Activated CD4-positive, alpha-beta memory T cell treated with anti-CD3 and anti-CD28 coated beads, Interleukin-2, amount 10 ng/mL, durations not matched to agents 7 days and 5 days (primary cell): ENCODE measurements around the gene HNF4A. TPM values are rescaled to one million over a fixed set of nuclear protein-coding genes. Genes with fewer than 3 reads are reported as not detected.

Source experiments
- CTCF ChIA-PET: fragments of 350-600 bp; sonication (Branson Sonifier 250); formaldehyde crosslinking; loops from one replicate; lab custom pipeline; 2021; ENCODE audit warnings: antibody characterized with exemption, inconsistent platforms; lab: Charles Lee
- POLR2A ChIA-PET: fragments of 350-600 bp; sonication (Branson Sonifier 250); formaldehyde crosslinking; loops from one replicate; lab custom pipeline; 2021; ENCODE audit warnings: antibody characterized with exemption; lab: Charles Lee
- DNase-seq: peaks from one replicate; pipeline ENCODE4 v3.0.0-alpha.2; 2020
- H3K27ac Mint-ChIP-seq: one replicate; pipeline ENCODE4 v1.8.0; 2021; ENCODE audit warnings: mild to moderate bottlenecking, mixed read lengths
- H3K27me3 Mint-ChIP-seq: one replicate; pipeline ENCODE4 v1.8.0; 2021; ENCODE audit warnings: mixed read lengths
- H3K36me3 Mint-ChIP-seq: one replicate; pipeline ENCODE4 v1.8.0; 2021; ENCODE audit warnings: low read depth, mixed read lengths
- H3K4me1 Mint-ChIP-seq: one replicate; pipeline ENCODE4 v1.8.0; 2021; ENCODE audit warnings: mixed read lengths
- H3K4me3 Mint-ChIP-seq: one replicate; pipeline ENCODE4 v1.8.0; 2021; ENCODE audit warnings: mild to moderate bottlenecking, mixed read lengths
- H3K9me3 Mint-ChIP-seq: one replicate; pipeline ENCODE4 v1.8.0; 2021; ENCODE audit warnings: mixed read lengths
- total RNA-seq, 2 experiments: library from RNA; stranded (reverse); gene quantifications; one replicate each; pipeline ENCODE4 v1.2.3, GENCODE V29; 2021

HNF4A gene
- total RNA-seq, 2 experiments from 2014 or later: not detected

DNA sequence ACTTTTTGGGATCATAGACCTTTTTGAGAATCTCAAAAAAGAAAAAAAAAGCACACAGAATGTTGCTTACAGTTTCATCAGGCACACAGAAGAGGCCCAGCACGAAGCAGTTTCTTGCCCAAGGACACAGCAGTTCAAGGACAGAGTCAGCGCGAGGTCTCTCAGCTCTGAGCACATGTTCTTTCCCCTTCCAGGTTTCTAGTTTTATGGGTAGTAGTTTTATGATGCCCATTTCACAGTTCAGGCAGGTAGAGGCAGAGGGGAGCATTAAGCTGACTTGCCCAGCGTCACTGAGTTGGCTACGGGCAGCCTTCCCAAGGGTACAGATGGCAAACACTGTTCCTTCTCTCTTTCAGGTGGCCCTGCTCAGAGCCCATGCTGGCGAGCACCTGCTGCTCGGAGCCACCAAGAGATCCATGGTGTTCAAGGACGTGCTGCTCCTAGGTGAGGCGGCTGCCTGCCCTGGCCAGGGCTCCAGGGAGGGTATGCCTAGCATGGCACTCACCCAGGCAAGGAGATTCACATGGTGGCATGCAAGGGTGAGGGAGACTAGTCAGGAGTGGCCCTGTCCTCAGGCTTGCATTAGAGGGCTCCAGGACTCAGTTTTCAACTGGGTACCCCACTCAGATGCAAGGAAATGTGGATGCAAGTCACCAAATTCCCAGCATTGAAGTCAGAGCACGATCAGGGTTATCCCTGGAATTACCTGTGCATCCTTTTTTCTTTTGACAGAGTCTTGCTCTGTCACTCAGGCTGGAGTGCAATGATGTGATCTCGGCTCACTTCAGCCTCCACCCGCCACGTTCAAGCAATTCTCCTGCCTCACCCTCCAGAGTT, 62.8 kb downstream of the HNF4A start:
- no peaks in the 10 kb centered on the region for H3K4me1 Mint-ChIP-seq
- H3K27me3 Mint-ChIP-seq: peaks cover 1% of the 10 kb centered on the region
- H3K27ac Mint-ChIP-seq: no peak overlapping the region
- no peak overlapping the region for H3K4me3 Mint-ChIP-seq
- DNase-seq: no peak
- POLR2A ChIA-PET: no interaction called here
- CTCF ChIA-PET: no interaction called here
- H3K9me3 Mint-ChIP-seq: no peaks in the 10 kb centered on the region
- no peaks in the 10 kb centered on the region for H3K36me3 Mint-ChIP-seq

DNA sequence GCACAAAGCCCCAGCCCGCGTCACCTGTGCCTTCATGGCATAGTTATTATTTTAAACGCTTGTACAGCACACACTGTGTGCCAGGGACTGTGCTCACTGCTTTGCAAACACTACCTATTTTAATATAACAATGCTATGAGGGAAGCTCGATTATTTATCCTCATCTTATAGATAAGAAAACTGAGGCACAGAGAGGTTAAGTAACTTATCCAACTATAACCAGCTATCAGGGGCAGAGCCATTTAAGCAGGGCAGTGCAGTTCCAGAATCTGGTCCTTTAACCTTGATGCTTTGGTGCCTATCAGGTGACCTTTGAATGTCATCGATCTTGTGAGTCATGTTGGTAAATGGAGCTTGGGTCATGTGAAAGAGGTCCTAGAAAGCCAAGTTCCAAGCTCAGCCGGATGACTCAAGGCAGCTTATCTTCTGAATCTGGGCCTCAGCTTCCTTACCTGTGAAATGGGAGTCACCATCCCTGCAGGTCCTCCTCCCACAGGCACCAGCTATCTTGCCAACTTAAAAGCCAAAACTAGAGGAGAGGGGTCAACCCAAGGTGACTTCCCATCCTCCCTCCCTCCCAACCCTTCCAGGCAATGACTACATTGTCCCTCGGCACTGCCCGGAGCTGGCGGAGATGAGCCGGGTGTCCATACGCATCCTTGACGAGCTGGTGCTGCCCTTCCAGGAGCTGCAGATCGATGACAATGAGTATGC, 63.8 kb downstream of the HNF4A start:
- H3K27me3 Mint-ChIP-seq: peaks cover 1% of the 10 kb centered on the region
- ChIA-PET CTCF (no interaction called here), POLR2A (no interaction called here)
- no peaks in the 10 kb centered on the region for H3K36me3 Mint-ChIP-seq
- no peak overlapping the region for H3K4me3 Mint-ChIP-seq
- H3K27ac Mint-ChIP-seq: no peak overlapping the region
- H3K9me3 Mint-ChIP-seq: no peaks in the 10 kb centered on the region
- DNase-seq: no peak
- H3K4me1 Mint-ChIP-seq: no peaks in the 10 kb centered on the region

DNA sequence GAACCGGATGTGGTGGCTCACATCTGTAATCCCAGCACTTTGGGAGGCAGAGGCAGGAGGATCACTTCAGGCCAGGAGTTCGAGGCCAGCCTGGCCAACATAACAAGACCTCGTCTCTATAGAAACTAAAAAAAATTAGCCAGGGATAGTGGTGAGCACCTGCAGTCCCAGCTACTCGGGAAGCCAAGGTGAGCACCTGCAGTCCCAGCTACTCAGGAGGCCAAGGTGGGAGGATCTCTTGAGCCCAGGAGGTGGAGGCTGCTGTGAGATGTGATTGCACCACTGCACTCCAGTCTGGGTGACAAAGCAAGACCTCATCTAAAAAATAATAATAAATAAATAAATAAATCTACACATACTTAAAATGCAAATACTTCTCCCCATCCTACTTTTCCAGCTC, 65.0 kb downstream of the HNF4A start:
- no peak for DNase-seq
- no peak overlapping the region for H3K4me3 Mint-ChIP-seq
- POLR2A ChIA-PET: no interaction called here
- H3K36me3 Mint-ChIP-seq: no peaks in the 10 kb centered on the region
- H3K9me3 Mint-ChIP-seq: no peaks in the 10 kb centered on the region
- CTCF ChIA-PET: no interaction called here
- peaks cover 1% of the 10 kb centered on the region for H3K27me3 Mint-ChIP-seq
- H3K27ac Mint-ChIP-seq: no peak overlapping the region
- H3K4me1 Mint-ChIP-seq: no peaks in the 10 kb centered on the region

DNA sequence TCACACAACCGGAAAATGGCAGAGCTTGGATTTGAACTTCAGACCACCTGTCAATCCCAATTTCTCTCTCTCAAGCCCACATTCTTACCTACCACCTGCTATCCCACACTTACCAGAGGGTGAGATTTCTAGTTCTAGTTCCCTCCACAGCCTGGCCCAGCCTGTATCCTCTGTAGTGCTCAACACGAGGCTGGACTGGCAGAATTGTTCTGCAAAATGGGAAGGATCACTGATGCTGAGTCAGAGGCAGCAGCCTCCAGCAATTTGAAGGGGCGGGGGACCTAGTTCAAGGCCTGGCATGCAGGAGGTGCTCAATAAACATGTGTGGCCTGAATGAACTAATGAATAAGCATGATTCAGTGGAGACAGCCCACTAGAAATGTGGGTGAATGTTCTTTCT, 66.6 kb downstream of the HNF4A start:
- H3K36me3 Mint-ChIP-seq: no peaks in the 10 kb centered on the region
- ChIA-PET CTCF (no interaction called here), POLR2A (no interaction called here)
- H3K27me3 Mint-ChIP-seq: peaks cover 1% of the 10 kb centered on the region
- no peak overlapping the region for H3K4me3 Mint-ChIP-seq
- H3K4me1 Mint-ChIP-seq: no peaks in the 10 kb centered on the region
- no peak for DNase-seq
- no peak overlapping the region for H3K27ac Mint-ChIP-seq
- H3K9me3 Mint-ChIP-seq: no peaks in the 10 kb centered on the region

DNA sequence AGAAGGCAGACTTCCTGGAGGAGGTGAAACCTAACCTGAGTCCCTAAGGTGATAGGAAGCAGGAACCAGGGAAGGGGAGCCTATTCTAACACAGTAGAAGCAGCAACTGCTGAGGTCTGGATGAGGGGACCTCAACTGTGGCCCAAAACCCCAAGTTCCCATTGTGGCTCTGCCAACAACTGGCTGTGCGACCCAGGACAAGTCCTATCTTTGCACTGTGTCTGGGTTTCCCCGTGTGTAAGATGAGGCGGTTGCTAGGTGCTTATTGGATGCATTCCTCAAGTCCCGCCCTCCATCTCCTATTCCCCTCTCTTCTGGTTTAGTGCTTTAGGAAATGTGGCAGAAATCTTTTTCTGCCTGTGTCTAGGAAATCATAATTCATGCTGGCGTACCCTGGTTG, 68.0 kb downstream of the HNF4A start:
- Mint-ChIP-seq H3K27ac (no peak overlapping the region), H3K27me3 (peaks cover 5% of the 10 kb centered on the region), H3K4me1 (no peaks in the 10 kb centered on the region), H3K36me3 (no peaks in the 10 kb centered on the region), H3K4me3 (no peak overlapping the region), H3K9me3 (no peaks in the 10 kb centered on the region)
- ChIA-PET POLR2A (no interaction called here), CTCF (interaction anchor here (0.8 kb wide), 1 partner anchor 25 kb away, joined by 3 read pairs; no protein-coding TSS in a partner anchor)
- no peak for DNase-seq

DNA sequence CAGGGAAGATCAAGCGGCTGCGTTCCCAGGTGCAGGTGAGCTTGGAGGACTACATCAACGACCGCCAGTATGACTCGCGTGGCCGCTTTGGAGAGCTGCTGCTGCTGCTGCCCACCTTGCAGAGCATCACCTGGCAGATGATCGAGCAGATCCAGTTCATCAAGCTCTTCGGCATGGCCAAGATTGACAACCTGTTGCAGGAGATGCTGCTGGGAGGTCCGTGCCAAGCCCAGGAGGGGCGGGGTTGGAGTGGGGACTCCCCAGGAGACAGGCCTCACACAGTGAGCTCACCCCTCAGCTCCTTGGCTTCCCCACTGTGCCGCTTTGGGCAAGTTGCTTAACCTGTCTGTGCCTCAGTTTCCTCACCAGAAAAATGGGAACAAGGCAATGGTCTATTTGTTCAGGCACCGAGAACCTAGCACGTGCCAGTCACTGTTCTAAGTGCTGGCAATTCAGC, 68.6 kb downstream of the HNF4A start:
- Mint-ChIP-seq H3K27me3 (peaks cover 5% of the 10 kb centered on the region), H3K4me3 (no peak overlapping the region), H3K27ac (no peak overlapping the region), H3K4me1 (no peaks in the 10 kb centered on the region), H3K36me3 (no peaks in the 10 kb centered on the region), H3K9me3 (no peaks in the 10 kb centered on the region)
- DNase-seq: no peak
- ChIA-PET POLR2A (no interaction called here), CTCF (interaction anchor here (0.8 kb wide), 1 partner anchor 25 kb away, joined by 3 read pairs; no protein-coding TSS in a partner anchor)

DNA sequence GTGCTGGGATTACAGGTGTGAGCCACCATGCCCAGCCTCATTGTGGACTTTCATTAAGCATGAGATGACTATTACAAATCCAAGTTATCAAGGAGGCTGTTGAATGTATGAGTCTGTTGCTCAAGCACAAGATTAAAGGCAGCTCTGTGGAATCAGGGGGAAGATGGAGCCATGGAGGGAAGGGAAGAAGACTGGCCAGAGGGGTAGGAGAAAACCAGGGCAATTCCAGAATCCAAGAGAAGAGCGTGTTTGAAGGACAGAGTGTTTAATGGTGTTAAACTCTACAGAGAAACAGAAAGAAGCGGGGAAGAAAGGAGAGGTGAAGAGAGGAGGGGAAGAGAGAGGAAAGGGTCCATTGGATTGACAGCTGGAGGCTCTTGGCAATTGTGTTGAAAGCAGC, 70.4 kb downstream of the HNF4A start:
- peaks cover 7% of the 10 kb centered on the region for H3K27me3 Mint-ChIP-seq
- DNase-seq: no peak
- POLR2A ChIA-PET: no interaction called here

DNA sequence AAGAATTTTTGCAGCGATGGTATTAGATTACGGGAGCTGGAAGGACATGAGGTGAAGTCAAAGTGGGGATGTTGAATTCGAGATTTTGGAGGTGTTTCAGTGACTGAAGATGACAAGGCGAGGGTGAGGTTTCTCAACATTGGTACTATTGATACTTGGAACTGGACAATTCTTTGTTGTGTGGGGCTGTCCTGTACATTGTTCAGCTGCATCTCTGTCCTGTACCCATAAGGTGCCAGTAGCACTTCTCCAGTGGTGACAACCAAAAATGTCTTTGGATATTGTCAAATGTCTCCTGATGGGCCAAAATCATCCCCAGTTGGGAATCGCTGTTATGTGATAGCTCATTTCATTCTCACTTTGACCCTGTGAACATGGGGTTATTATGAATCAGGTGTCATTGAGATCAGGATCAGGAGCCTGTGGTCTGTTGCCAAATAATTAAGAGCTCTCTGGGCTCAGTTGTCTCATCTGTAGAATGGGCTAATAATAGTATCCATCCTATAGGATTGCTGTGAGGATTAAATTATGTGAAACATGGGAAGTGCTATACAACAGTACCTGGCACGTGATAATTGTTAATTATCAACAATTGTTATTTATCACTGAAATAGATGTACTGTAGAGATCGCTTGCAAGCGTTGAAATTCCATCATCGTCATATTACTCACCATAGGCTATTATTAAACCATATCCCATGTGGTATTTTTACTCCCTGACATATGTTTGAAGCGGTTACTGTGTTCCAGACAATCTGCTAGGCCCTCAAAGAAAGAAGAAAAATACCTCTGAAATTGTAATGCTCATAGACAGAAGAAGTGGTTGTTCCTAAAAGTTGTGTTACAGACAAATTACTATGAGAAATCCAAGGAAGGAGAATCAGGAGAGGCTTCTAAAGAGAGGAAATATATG, 71.6 kb downstream of the HNF4A start:
- Mint-ChIP-seq H3K36me3 (no peaks in the 10 kb centered on the region), H3K27me3 (peaks cover 7% of the 10 kb centered on the region), H3K9me3 (no peaks in the 10 kb centered on the region), H3K4me1 (no peaks in the 10 kb centered on the region), H3K27ac (no peak overlapping the region), H3K4me3 (no peak overlapping the region)
- CTCF ChIA-PET: no interaction called here
- DNase-seq: no peak
- POLR2A ChIA-PET: no interaction called here

More for the DNA sequence above, 70.4 kb downstream of the HNF4A start:
- Mint-ChIP-seq H3K27ac (no peak overlapping the region), H3K4me3 (no peak overlapping the region), H3K9me3 (no peaks in the 10 kb centered on the region), H3K36me3 (no peaks in the 10 kb centered on the region), H3K4me1 (no peaks in the 10 kb centered on the region)
- CTCF ChIA-PET: no interaction called here

DNA sequence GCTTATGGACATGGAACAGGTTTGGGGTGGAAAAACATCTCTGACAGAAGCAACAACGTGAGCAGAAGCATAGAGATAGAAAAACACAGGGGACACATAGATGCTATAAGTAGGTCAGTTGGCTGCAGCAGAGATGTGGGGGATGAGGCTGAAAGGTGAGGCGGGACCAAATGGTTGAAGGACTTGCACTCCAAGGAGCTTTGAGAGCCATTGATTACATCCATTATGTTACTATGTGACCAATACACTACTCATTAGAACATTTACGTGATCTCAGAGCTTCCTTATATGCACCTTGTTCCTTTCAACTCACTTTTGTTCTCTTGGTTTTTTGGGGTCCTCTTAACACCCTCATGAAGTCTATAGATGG, 72.3 kb downstream of the HNF4A start:
- Mint-ChIP-seq H3K27ac (no peak overlapping the region), H3K36me3 (no peaks in the 10 kb centered on the region), H3K27me3 (peaks cover 9% of the 10 kb centered on the region), H3K4me3 (no peak overlapping the region), H3K9me3 (no peaks in the 10 kb centered on the region), H3K4me1 (no peaks in the 10 kb centered on the region)
- ChIA-PET CTCF (no interaction called here), POLR2A (no interaction called here)
- no peak for DNase-seq

DNA sequence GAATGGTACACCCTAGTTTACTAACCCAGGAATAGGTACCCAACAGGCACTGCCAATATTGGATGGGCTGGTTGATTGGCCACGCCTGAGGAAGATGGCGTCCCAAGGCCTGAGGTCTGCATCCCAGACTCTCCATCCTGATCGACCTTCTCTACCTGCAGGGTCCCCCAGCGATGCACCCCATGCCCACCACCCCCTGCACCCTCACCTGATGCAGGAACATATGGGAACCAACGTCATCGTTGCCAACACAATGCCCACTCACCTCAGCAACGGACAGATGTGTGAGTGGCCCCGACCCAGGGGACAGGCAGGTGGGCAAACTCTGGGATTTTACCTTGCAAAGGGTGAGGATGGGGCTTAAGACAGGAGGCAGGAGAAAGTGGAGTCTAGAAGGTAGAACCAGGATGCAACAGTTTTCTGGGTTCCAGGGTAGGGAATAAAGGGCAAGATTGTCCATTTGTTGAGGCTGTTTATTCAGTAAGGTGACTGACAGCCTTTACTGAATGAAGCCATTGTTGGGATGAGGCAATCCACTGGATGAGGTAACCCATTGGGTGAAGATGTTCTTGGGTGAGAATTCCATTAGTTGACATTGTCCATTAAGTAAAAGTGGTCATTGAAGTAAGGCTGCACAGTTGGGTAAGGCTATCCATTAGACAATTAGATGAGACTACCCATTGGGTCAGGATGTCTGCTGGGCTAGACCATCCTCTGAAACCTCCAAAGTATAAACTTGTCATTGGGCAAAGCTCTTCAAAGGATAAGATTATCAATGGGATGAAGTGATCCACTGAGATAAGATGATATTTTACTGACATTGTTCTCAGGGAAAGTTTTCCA, 72.9 kb downstream of the HNF4A start:
- DNase-seq: no peak
- no peak overlapping the region for H3K4me3 Mint-ChIP-seq
- peaks cover 13% of the 10 kb centered on the region for H3K27me3 Mint-ChIP-seq
- ChIA-PET CTCF (no interaction called here), POLR2A (no interaction called here)
- no peaks in the 10 kb centered on the region for H3K4me1 Mint-ChIP-seq
- no peaks in the 10 kb centered on the region for H3K9me3 Mint-ChIP-seq
- no peaks in the 10 kb centered on the region for H3K36me3 Mint-ChIP-seq
- H3K27ac Mint-ChIP-seq: no peak overlapping the region

DNA sequence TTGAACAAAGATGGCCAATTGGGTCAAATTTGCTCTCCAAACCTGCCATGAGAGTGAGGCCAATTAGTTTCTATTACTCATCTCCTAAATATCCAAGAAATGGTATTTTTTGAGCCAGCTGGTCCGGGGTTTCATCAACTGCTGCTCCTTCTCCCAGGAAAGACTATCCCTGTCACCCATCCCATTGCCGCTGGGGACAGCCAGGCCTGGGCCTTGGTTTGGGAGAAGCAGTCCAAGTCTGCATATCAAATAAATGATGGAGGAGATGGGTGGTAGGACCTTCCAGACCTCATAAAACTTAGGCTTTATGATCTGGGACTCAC, 73.5 kb downstream of the HNF4A start:
- H3K4me1 Mint-ChIP-seq: no peaks in the 10 kb centered on the region
- CTCF ChIA-PET: no interaction called here
- H3K9me3 Mint-ChIP-seq: no peaks in the 10 kb centered on the region
- H3K4me3 Mint-ChIP-seq: no peak overlapping the region
- no peak overlapping the region for H3K27ac Mint-ChIP-seq
- POLR2A ChIA-PET: no interaction called here
- H3K36me3 Mint-ChIP-seq: no peaks in the 10 kb centered on the region
- no peak for DNase-seq
- H3K27me3 Mint-ChIP-seq: peaks cover 13% of the 10 kb centered on the region

DNA sequence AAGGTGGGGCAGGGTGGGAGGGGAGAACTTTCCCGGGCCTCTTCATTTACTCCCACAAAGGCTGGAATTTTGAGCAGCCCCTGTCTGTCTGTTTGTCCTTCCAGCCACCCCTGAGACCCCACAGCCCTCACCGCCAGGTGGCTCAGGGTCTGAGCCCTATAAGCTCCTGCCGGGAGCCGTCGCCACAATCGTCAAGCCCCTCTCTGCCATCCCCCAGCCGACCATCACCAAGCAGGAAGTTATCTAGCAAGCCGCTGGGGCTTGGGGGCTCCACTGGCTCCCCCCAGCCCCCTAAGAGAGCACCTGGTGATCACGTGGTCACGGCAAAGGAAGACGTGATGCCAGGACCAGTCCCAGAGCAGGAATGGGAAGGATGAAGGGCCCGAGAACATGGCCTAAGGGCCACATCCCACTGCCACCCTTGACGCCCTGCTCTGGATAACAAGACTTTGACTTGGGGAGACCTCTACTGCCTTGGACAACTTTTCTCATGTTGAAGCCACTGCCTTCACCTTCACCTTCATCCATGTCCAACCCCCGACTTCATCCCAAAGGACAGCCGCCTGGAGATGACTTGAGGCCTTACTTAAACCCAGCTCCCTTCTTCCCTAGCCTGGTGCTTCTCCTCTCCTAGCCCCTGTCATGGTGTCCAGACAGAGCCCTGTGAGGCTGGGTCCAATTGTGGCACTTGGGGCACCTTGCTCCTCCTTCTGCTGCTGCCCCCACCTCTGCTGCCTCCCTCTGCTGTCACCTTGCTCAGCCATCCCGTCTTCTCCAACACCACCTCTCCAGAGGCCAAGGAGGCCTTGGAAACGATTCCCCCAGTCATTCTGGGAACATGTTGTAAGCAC, 74.1 kb downstream of the HNF4A start:
- Mint-ChIP-seq H3K36me3 (no peaks in the 10 kb centered on the region), H3K4me3 (no peak overlapping the region), H3K9me3 (no peaks in the 10 kb centered on the region), H3K27ac (no peak overlapping the region), H3K27me3 (peaks cover 15% of the 10 kb centered on the region), H3K4me1 (no peaks in the 10 kb centered on the region)
- CTCF ChIA-PET: no interaction called here
- POLR2A ChIA-PET: no interaction called here
- no peak for DNase-seq
